NCI-H1092 treated with DMSO at 0.1 percent for 48 hours (cell line): ENCODE data around the gene MRGPRE.
"Not testable (repeated sequence)": the region's sequence is repeated elsewhere in the genome, so short reads cannot be mapped to it uniquely, and the experiment has no call there.

Experiments used
- DNase-seq: peaks from one replicate; lab custom pipeline; 2025; lab: John Stamatoyannopoulos, UW

MRGPRE gene

GRCh38 chr11:3231851-3232744 is at the start of gene MRGPRE:
TSS of gene MRGPRE (minus strand) at chr11:3232417. CDS start at chr11:3228799, 3,618 bp downstream.
- DNase-seq, result peak; percentile 89

DNA sequence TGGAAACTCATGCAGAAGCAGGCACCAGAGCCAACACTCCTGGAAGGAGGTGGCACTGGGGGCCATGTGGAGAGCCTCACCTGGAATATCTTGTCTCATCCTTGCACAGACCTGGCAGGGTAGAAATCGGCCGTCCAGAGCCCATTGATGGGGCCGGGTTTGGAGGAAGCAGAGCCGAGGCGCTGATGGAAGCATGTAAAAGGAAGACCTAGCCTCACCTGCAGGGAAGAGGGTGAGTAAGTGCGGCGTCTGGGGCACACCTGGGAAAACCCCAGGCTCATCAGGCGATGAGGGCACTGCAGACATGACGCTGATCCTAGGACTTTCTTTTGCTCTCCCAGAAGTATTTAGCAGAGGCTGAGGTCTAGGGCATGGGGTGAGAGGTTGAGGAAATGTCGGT is 48.9 kb upstream of the MRGPRE start:
- DNase-seq, result not testable (repeated sequence)

GRCh38 chr11:3280662-3281061 is 48.4 kb upstream of the MRGPRE start:
- not testable (repeated sequence) for DNase-seq

DNA sequence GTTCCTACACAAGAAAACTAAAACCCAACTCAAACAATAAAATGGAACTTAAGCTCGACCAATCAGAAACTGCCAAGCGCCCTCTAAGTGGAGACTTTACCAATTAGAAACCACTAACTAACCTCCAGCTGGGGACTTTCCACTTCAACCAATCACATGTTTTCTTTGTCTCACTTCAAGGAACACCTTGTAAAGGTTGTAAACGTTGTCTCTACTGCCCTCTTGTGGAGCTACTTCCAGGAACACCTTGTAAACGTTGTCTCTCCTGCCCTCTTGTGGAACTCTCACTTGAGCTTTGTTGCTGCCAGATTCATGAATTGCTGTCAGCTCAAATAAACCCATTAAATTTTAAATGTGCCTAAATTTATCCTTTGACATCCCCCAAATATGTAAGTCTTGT is 46.7 kb upstream of the MRGPRE start:
- DNase-seq, result not testable (repeated sequence)

DNA sequence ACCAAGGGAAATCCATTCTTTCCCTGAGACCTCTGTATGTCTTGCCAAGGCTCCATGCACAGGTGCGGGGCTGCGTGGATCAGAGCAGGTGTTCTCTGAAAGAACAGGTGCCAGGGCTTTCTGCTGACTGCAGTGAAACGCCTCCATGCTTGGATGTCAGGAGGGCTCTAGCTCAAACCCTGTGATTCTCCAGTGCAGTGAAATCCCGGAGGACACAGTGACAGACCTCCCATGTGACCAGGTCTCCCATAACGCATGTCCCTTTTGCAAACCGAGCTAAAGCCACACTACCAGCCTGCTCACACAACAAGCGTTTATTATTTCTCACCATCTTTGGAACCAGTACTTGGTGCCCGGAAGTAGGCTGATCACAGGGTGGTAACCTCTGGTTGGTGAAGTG is 41.4 kb upstream of the MRGPRE start:
- not testable (repeated sequence) for DNase-seq

- not testable (repeated sequence) for DNase-seq
Observed at GRCh38 chr11:3262548-3262947, 30.3 kb upstream of the MRGPRE start.

DNA sequence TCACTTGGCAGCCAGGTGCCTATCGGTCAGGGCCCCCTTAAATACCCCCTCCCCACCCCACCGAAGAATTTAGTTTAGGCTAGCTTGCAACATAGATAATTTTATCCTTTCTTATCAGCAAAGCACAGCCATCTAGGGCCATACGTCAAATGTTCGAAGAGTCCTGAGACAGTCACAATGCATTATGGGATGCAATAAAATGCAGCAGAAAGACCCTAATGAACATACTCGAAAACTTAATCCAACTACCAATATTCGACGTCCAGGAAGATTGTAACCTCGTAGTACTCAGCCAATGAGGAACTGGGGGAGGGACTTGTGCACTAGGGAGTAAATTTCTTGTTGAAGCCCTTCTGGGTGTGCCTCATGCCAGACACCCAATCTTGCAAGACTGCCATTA is 29.6 kb upstream of the MRGPRE start:
- DNase-seq, result not testable (repeated sequence)

- not testable (repeated sequence) for DNase-seq
Observed at GRCh38 chr11:3257509-3257908, 25.3 kb upstream of the MRGPRE start.

DNA sequence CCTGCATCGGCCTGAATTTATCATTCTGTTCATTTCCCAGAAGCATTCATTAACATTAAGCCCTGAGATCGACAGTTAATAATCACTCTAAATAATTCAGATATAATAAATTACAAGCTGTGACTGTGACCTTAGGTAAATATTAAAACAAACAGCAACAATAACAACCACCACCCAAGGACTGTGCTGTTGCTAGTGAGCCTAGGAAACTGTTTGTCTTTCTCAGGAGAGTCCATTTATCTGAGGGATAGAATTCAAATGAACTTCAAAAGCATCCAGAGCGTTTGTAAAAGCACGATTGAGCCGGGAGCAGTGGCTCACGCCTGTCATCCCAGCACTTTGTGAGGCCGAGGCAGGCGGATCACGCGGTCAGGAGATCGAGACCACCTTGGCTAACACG is 23.0 kb upstream of the MRGPRE start:
- not testable (repeated sequence) for DNase-seq

- DNase-seq, result not testable (repeated sequence)
Observed at GRCh38 chr11:3254773-3255172, 22.6 kb upstream of the MRGPRE start.

DNA sequence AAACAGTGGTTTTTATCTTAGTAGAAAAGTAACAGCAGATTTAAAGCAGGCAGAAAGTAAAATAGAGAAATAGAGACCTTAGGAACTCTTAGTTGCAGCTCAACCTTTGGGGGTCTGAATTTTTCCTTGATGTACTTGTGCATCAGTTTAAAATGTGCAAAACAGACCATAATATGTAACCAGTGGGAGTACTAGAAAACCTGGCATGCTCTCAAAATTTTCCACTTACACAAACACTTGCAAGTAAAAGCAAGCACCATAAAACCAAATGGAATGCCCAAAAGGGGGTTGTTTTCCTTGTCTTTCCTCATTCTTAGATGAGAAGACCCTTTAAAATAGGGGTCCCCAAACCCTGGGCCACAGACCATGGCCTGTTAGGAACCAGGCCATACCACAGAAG is 12.9 kb upstream of the MRGPRE start:
- DNase-seq, result peak; percentile 31

GRCh38 chr11:3243880-3244279 is 11.7 kb upstream of the MRGPRE start:
- no peak for DNase-seq

DNA sequence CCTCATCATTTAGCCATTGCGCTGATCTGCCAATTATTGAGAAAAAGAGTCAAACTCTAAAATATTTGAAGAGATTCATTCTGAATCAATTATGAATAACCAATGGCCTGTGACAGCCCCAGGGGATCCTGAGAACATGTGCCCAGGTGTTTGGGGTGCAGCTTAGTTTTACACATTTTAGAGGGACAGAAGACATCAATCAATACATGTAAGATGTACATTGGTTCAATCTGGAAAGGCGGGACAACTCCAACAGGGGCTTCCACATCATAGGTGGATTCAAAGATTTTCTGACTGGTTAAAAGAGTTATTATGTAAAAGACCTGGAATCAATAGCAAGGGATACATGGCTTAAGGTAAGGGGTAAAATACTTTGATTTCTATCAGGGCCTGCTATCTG is 4.9 kb upstream of the MRGPRE start:
- DNase-seq, result no peak

GRCh38 chr11:3234846-3235245 is 2.6 kb upstream of the MRGPRE start:
- DNase-seq, result no peak

DNA sequence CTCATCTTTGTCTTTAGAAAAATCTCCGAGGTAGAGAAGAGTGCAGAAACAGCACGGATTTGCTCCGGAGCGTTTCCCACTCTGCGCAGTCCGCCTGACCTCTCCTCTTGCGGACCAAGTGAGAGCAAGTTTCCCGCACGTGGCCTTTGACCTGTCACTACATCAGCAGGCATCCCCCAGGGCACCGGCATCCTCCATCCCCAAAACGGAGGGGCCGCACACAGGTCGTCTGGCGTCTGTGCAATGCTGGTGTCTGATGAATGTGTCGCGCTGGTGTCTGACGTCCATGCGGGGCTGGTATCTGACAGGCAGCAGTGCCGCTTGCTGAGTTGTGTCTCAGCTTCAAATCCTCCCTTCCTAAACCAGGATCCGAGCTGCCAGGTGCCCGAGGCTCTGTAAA is 739 bp upstream of the MRGPRE start:
- no peak for DNase-seq

DNA sequence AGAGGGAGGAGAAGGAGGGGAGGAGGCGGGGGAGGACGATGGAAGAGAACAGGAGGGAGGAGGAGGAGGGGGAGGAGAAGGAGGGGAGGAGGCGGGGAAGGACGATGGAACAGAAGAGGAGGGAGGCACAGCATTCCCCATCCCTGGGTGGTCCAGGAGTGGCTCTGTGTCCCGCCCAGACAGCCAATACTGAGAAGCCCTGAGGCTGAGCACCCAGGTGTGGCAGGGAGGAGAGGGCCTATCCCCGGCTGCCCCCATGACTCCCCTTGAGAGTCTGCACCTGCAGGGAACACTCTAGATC is 717 bp downstream of the MRGPRE start:
- DNase-seq, result no peak

GRCh38 chr11:3230636-3231549 is 1.3 kb downstream of the MRGPRE start:
- no peak for DNase-seq

DNA sequence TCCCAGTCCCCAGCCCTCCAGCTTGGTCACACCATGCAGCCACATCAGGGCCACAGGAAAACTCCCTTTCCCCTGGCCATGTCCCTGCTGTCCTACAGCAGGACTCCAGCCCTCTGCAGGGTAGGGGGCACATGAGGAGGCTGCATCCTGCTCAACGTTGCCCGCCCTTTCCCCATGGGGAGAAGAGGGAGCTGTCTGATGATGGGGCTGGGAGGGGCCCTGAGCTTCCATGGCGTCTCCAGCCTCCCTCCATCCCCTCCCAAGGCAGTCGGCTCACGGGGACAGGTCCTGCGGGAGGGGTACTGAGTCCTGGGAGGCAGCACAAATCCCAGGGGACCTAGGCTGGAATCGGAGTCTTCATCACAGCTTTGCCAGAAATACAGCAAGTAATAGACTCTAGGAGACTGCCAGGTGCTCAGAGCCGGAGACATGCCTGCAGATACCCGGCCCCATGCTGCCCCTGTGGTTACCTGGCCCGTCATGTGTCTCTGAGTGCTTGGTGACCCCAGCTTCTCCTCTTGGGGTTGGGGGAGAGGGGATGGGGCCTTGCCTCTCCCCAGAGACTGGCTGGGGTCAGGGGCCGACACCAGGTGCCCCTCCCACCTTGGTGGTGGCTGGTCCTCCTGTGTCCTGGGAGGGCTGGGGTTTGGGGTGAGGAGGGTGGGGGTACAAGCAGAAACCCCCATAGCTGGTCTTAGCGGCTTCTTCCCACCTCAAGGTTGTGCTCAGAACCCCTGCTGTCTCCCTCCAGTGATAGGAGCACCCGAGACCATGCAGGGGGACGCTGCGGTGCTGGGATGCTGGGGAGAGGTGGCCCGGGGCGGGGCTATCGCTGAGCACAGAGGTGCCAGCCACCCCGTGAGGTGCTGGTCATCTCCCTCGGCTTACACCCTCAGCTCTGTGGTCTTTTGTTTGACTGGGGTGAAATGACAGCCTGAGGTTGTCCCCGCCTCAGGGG is 2.3 kb downstream of the MRGPRE start:
- DNase-seq, result no peak

DNA sequence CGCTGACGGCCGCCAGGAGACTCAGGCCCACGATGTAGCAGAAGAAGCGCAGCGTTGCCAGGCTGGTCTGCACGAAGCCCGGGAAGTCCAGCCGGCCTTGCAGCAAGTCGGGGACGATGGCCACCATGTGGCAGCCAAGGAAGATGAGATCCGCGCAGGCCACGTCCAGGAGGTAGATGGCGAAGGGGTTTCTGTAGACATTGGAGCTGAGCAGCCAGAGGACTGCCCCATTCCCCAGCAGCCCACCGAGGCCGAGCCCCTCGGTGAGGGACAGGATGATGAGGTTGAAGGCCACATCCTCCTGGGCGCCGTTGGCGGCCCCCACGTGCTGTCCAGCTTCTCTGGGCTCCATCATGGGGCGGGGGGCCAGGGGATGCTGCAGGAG is 3.8 kb downstream of the MRGPRE start:
- no peak for DNase-seq

DNA sequence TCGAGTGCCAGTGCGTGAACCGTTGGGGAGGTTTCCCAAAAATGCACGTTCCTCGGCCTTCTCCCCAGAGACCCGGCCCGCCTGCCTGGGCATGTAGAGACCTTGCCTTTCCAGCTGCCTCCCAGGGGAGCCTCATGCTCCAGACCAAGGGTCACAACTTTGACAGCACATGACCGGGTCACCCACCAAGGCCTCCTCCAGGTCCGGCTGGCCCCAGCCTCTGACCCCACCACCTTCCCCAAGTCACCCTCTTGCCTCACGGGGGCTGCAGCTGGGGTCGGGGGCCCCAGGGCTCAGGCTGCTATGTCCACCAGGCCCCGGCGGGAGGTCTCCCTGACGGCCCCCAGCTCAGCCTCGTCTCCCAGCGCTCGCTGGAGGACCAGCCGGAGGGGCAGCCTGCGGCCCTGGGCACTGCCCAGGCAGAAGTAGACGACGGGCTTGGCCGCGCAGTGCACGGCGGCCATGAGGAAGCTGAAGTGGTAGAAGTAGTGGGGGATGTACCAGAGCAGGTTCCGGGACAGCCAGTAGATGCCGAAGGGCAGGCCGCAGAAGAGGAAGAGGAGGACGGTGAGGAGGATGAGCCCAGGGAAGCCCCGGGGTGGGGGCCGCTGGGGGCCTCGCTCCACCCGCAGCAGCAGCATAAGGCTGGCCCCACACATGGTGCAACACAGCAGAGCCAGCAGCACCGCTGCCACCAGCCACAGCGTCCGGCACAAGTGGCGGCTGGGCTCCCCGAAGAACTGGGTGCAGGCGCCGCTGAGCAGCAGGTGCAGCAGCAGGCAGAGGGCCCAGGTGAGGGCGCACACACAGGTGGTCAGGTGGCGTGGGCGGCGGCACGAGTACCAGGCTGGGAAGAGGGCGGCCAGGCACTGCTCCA is 4.4 kb downstream of the MRGPRE start:
- DNase-seq, result no peak
